ENCODE results near the gene DTX3.
"Not testable (repeated sequence)": the region's sequence is repeated elsewhere in the genome, so short reads cannot be mapped to it uniquely, and the experiment has no call there.

The DTX3 gene

DNA sequence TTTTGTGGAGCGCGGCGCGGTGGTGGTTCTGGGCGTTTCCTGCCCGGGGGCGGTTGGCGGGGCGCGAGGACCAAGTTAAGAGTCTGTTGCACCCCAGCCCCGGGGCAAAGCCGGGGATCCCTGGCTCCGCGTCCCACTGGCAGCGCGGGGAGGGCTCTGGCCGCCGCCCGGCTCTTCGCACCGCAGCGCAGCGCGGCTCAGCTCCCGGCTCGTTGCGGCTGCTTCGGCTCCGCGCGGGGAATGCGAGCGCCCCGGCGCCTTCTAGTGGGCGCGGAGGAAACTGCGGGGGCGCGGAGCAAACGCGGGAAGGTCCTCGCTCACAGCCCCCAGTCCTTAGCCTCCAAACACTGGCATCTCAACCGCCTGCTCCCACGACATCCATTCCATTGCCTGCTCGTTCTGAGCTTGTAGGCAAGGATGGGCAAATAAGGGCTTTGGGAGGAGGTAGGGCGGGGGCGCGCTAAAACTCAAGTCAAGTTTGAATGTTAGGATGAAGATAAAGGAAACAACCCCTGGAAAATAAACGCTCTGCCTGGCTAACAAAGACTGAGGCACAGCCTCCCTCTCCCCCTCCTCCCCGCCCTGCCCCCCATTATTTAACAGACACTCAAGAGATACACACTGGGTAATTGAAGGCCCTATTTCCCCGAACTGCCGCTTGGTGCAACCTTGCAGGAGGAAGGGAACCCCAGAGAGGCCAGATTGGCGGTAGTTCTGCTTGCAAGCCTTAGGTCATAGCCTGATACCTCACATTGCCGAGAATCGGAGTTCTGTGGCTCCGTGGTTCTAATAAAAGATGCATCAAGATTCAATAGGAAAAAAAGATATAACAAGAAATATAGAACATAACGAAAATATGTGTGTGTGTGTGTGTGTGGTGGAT lies 28.6 kb downstream of the DTX3 start, which contains the start of gene B4GALNT1:
B4GALNT1 (minus strand) TSS at position 244 of the 883 bp plus-strand sequence. CDS start 1,069 bp downstream, outside the sequence.
- FAIRE-seq, result no peak

DNA sequence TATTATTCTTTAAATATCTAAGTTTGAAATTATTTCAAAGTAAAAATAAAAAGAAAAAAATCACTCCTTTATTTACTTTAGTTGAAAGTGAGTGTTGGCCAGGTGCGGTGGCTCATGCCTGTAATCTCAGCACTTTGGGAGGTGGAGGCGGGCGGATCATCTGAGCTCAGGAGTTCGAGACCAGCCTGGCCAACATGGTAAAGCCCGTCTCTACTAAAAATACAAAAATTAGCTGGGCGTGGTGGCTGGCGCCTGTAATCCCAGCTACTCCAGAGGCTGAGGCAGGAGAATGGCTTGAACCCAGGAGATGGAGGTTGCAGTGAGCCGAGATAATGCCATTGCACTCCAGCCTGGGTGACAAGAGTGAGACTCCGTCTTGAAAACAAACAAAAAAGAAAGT lies 32.1 kb downstream of the DTX3 start:
- not testable (repeated sequence) for FAIRE-seq

DNA sequence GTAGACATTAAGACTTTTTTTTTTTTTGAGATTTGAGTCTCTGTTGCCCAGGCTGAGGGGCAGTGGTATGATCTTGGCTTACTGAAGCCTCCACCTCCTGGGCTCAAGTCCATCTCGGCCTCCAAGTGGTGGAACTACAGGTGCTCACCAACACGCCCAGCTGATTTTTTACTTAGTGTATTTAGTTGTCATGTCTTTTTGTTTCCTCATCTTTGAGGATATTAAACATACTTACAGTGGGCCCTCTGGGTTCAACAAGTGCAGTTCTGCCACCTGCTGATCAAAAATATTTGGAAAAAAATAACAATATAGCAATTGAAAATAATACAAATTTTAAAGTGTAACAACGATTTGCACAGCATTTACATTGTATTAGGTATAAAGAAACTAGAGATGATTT lies 32.7 kb downstream of the DTX3 start:
- no peak for FAIRE-seq

DNA sequence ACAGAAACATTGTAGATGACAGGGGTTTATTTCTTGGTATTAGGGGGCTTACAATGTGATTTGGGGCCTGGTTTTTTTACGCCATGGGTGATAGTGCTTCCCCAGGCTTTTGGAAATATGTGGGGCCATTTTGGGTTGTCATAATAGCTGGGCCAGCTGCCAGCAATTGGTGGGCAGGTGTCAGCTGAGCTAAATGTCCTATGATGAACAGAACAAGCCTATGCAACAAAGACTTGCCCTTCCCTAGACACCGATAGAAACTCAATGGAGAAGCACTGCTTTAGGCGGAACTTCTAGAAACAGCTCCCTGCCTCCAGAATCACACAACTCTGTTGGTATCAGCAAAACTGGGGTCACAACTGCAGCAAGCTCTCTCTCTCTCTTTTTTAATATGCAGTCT lies 33.5 kb downstream of the DTX3 start:
- no peak for FAIRE-seq

DNA sequence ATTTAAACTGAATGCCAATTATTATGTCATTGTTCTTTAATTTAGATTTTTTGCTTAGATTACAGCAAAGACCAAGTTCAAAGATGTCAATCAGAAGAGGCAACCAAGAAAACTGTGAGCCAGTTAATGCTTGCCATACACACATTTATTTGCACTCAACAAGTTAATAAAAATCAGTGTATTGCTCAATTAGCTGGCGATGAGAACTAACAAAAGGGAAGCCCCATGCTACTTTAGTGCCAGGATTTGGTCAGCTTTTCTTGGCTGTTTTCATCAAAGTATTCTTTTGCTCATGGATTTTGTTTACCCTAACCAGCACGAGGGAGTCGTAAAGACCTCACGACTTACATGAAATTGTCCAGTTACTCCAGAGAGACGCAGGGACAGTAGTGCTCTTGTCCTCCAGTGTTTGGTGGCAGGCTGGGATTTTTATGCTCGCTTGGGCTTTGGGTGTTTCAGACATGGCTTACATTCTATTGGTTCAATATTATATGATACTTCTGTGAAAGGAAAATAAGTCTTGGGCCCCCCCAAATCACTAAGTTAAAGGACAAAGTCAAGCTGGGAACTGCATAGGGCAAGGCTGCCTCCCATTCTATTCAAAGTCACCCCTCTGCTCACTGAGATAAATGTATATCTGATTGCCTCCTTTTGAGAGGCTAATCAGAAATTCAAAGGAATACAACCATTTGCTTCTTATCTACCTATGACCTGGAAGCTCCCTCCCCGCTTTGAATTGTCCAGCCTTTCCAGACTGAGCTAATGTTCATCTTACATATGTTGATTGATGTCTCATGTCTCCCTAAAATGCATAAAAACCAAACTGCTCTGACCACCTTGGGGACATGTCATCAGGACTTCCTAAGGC lies 35.8 kb downstream of the DTX3 start:
- no peak for FAIRE-seq

DNA sequence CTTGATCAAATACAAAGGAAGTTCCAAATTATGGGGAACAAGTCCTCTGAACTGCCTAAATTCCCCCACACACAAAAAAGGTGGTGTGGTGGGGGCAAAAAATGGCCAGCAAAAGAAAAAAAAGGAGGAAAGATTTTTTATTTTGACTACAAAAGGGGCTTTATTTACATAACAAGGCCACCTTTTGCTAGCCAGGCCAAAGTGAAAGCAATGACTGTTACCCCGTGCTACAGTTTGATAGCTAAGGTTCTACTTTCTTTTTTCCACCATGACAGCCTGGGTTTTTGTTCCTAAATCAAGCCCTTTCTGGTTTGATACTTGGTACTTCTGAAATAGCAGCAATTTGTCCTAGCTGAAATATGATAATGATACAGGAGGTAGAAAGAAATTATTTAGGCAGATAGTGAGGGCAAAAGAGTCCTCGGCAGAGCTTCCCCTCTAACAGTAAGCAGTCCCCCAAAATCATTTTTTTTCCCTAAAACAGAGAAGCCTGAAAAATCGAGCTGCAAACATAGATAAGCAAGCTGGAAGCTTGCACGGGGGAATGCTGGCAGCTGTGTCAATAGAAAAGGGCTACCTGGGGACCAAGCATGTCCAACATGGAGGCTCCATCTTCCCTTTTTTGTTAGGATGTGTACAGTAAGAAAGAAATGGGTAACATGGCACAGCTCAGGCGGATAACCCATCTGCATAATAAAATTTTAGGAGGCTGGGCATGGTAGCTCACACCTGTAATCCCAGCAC lies 37.2 kb downstream of the DTX3 start:
- no peak for FAIRE-seq

DNA sequence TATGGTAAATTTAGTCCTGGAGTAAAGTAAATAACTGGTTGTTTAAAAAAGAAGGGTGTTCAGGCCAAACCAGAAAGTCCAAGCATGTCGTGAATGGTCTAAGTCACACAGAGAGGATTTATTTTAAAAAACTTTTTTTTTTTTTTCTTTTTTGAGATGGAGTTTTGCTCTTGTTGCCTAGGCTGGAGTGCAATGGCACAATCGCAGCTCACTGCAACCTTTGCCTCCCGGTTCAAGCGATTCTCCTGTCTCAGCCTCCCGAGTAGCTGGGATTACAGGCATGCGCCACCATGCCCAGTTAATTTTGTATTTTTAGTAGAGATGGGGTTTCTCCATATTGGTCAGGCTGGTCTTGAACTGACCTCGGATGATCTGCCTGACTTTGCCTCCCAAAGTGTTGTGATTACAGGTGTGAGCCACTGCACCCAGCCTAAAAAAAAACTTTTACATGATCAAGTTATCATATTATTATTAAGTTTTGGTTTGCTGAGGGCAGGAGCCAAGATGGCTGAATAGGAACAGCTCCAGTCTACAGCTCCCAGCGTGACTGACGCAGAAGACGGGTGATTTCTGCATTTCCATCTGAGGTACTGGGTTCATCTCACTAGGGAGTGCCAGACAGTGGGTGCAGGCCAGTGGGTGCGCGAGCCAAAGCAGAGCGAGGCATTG lies 41.5 kb downstream of the DTX3 start:
- FAIRE-seq, result not testable (repeated sequence)

DNA sequence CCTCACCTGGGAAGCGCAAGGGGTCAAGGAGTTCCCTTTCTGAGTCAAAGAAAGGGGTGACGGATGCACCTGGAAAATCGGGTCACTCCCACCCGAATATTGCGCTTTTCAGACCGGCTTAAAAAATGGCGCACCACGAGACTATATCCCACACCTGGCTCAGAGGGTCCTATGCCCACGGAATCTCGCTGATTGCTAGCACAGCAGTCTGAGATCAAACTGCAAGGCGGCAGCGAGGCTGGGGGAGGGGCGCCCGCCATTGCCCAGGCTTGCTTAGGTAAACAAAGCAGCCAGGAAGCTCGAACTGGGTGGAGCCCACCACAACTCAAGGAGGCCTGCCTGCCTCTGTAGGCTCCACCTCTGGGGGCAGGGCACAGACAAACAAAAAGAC lies 42.0 kb downstream of the DTX3 start:
- FAIRE-seq, result not testable (repeated sequence)

DNA sequence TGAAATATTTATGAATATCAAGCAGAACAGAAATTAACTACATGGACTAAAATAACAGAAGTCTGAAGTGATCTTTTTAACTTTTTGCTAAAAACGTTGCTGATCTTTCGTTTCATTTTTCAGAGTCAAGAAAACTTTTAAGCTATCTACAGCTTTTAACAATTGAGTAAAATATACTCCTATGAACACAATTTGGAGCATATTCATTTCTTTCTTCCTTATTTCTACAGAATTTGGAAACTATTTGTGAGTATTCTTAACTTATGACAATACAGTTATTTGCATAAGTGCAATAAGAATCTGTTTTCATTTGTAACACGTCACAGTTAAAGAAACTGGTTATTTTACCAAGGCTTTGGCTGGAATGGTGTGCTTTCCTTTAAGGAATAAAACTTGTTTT lies 49.4 kb downstream of the DTX3 start:
- FAIRE-seq, result no peak

DNA sequence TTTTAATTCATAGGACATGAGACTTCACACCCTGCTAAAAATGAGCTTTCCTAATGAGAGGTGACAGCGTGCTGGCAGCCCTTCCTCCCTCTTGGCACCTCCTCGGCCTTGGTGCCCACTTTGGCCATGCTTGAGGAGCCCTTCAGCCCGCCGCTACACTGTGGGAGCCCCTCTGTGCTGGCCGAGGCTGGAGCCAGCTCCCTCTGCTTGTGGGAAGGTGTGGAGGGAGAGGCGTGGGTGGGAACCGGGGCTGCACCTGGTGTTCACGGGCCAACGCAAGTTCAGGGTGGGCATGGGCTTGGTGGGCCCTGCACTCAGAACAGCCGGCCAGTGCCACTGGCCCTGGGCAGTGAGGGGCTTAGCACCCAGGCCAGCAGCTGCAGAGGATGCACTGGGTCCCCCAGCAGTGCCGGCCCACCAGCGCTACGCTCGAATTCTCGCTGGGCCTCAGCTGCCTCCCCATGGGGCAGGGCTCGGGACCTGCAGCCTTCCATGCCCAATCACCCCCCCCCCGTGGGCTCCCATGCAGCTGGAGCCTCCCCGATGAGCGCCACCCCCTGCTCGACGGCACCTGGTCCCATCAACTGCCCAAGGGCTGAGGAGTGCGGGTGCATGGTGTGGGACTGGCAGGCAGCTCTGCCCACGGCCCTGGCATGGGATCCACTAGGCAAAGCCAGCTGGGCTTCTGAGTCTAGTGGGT lies 51.1 kb downstream of the DTX3 start:
- no peak for FAIRE-seq

DNA sequence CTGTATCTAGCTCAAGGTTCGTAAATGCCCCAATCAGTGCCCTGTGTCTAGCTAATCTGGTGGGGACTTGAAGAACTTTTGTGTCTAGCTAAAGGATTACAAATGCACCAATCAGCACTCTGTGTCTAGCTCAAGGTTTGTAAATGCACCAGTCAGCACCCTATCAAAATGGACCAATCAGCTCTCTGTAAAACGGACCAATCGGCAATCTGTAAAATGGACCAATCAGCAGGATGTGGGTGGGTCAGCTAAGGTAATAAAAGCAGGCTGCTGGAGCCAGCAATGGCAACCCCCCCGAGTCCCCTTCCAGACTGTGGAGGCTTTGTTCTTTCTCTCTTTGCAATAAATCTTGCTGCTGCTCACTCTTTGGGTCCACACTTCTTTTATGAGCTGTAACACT lies 51.8 kb downstream of the DTX3 start:
- not testable (repeated sequence) for FAIRE-seq

DNA sequence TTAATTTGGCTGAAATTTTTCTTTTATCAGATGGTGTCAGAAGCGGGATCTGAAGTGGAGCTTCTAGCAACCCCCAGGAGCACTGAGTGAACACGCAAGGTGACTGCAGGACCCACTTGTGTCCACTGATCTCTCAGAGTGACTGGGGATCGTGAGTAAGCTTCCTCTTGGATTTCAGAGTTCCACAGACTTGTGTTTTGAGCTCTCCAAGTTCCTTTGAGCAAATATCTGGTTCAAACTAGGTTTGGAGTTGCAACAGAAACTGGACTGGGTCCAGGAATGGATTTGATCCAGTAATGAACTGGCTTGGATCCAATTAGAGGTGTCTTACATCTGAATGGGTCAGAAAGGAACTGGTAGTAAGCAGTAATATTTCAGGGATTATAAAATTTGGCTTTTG lies 53.1 kb downstream of the DTX3 start:
- no peak for FAIRE-seq

DNA sequence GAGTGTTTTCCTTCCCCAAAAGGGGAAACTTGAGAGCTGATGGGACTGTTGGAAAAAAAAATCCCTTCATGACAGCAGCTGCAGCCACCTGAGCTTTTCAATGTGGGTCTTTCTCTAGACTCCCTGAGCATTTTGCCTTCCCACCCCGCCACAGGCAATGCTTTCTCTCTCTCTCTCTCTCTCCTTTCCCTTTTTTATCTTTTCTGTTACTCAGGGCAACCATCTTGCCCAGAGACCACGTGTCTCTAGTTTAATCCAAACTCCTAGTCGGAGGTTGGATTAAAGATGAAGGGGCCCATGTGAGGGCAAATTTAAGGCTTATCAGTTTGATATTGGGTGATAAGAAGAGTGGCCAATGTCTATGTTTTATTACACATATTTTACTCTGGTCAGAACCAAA lies 54.3 kb downstream of the DTX3 start:
- no peak for FAIRE-seq

All from A204.1 (cell line).